Measurements from ENCODE around the gene DMAC2L.
A peak's percentile ranks its signal among the peaks of the same experiment; 100 is the strongest.
"Not testable (repeated sequence)": the region's sequence is repeated elsewhere in the genome, so short reads cannot be mapped to it uniquely, and the experiment has no call there.

DMAC2L gene

GRCh38 chr14:50363714-50364111, 51.6 kb downstream of the DMAC2L start:
- ATAC-seq (ENCODE audit: insufficient read depth, low read depth) (peak; percentile 98), DNase-seq (peak; percentile 88)
- Histone ChIP-seq H3K4me2 (ENCODE audit: insufficient read depth, low read length) (peak overlapping the region; percentile 76), H4K20me1 (ENCODE audit: insufficient read depth, low read length) (no peaks in the 10 kb centered on the region), H3K9ac (ENCODE audit: low read depth, low read length) (peak overlapping the region; percentile 60), H3K36me3 (ENCODE audit: insufficient read depth, low read length) (no peaks in the 10 kb centered on the region), H3K27ac (ENCODE audit: low read length) (peak overlapping the region; percentile 89), H3K9me3 (ENCODE audit: insufficient read depth, low read length, severe bottlenecking) (no peaks in the 10 kb centered on the region), H3K4me3 (ENCODE audit: low read depth in 1 of 2, low read length in 2 of 2) (peak overlapping the region; percentile 30 to 59), H2AFZ (ENCODE audit: low read depth, low read length) (peak overlapping the region; percentile 73), H3K27me3 (ENCODE audit: insufficient read depth, low read length, poor library complexity) (no peaks in the 10 kb centered on the region), H3K79me2 (ENCODE audit: insufficient read depth, low read length) (no peaks in the 10 kb centered on the region), H3K4me1 (ENCODE audit: insufficient read depth, low read length) (peaks cover 26% of the 10 kb centered on the region)
- TF ChIP-seq CTCF (IDR thresholded peaks at IDR 0.05; ENCODE audit: borderline replicate concordance, extremely low read depth, low read length, poor library complexity, severe bottlenecking) = no peak
- no peak for TF ChIP-seq EZH2 (IDR thresholded peaks at IDR 0.05; ENCODE audit: borderline replicate concordance, low read depth, low read length, severe bottlenecking)

GRCh38 chr14:50364792-50365191, 52.7 kb downstream of the DMAC2L start:
- no peak for DNase-seq
- no peak for ATAC-seq (ENCODE audit: insufficient read depth, low read depth)
- H3K4me1 ChIP-seq (ENCODE audit: insufficient read depth, low read length) = peaks cover 26% of the 10 kb centered on the region
- H3K4me2 ChIP-seq (ENCODE audit: insufficient read depth, low read length) = no peak overlapping the region
- H2AFZ ChIP-seq (ENCODE audit: low read depth, low read length) = no peak overlapping the region
- no peaks in the 10 kb centered on the region for H3K36me3 ChIP-seq (ENCODE audit: insufficient read depth, low read length)
- H3K9me3 ChIP-seq (ENCODE audit: insufficient read depth, low read length, severe bottlenecking) = no peaks in the 10 kb centered on the region
- no peak for TF ChIP-seq CTCF (IDR thresholded peaks at IDR 0.05; ENCODE audit: borderline replicate concordance, extremely low read depth, low read length, poor library complexity, severe bottlenecking)
- no peak for TF ChIP-seq EZH2 (IDR thresholded peaks at IDR 0.05; ENCODE audit: borderline replicate concordance, low read depth, low read length, severe bottlenecking)
- H3K4me3 ChIP-seq (ENCODE audit: low read depth in 1 of 2, low read length in 2 of 2) = no peak overlapping the region
- no peak overlapping the region for H3K9ac ChIP-seq (ENCODE audit: low read depth, low read length)
- H3K79me2 ChIP-seq (ENCODE audit: insufficient read depth, low read length) = no peaks in the 10 kb centered on the region
- no peak overlapping the region for H3K27ac ChIP-seq (ENCODE audit: low read length)
- no peaks in the 10 kb centered on the region for H3K27me3 ChIP-seq (ENCODE audit: insufficient read depth, low read length, poor library complexity)
- no peaks in the 10 kb centered on the region for H4K20me1 ChIP-seq (ENCODE audit: insufficient read depth, low read length)

GRCh38 chr14:50365572-50365971, 53.4 kb downstream of the DMAC2L start:
- not testable (repeated sequence) for DNase-seq; H3K36me3 ChIP-seq (ENCODE audit: insufficient read depth, low read length)
- peaks cover 26% of the 10 kb centered on the region for H3K4me1 ChIP-seq (ENCODE audit: insufficient read depth, low read length)

GRCh38 chr14:50366115-50366514, 54.0 kb downstream of the DMAC2L start:
- Histone ChIP-seq H3K9ac (ENCODE audit: low read depth, low read length) (no peak overlapping the region), H3K36me3 (ENCODE audit: insufficient read depth, low read length) (no peaks in the 10 kb centered on the region), H3K9me3 (ENCODE audit: insufficient read depth, low read length, severe bottlenecking) (no peaks in the 10 kb centered on the region), H3K27ac (ENCODE audit: low read length) (no peak overlapping the region), H3K79me2 (ENCODE audit: insufficient read depth, low read length) (no peaks in the 10 kb centered on the region), H3K27me3 (ENCODE audit: insufficient read depth, low read length, poor library complexity) (no peaks in the 10 kb centered on the region), H3K4me3 (ENCODE audit: low read depth in 1 of 2, low read length in 2 of 2) (no peak overlapping the region), H4K20me1 (ENCODE audit: insufficient read depth, low read length) (no peaks in the 10 kb centered on the region), H3K4me2 (ENCODE audit: insufficient read depth, low read length) (no peak overlapping the region), H3K4me1 (ENCODE audit: insufficient read depth, low read length) (peaks cover 26% of the 10 kb centered on the region), H2AFZ (ENCODE audit: low read depth, low read length) (no peak overlapping the region)
- TF ChIP-seq EZH2 (IDR thresholded peaks at IDR 0.05; ENCODE audit: borderline replicate concordance, low read depth, low read length, severe bottlenecking) (no peak), CTCF (IDR thresholded peaks at IDR 0.05; ENCODE audit: borderline replicate concordance, extremely low read depth, low read length, poor library complexity, severe bottlenecking) (no peak)
- no peak for ATAC-seq (ENCODE audit: insufficient read depth, low read depth)
- DNase-seq = no peak

More at GRCh38 chr14:50365572-50365971, 53.4 kb downstream of the DMAC2L start:
- H4K20me1 ChIP-seq (ENCODE audit: insufficient read depth, low read length); H3K27me3 ChIP-seq (ENCODE audit: insufficient read depth, low read length, poor library complexity); H3K27ac ChIP-seq (ENCODE audit: low read length); ATAC-seq (ENCODE audit: insufficient read depth, low read depth); H3K4me3 ChIP-seq (ENCODE audit: low read depth in 1 of 2, low read length in 2 of 2); H3K9ac ChIP-seq (ENCODE audit: low read depth, low read length); H3K79me2 ChIP-seq (ENCODE audit: insufficient read depth, low read length); H3K4me2 ChIP-seq (ENCODE audit: insufficient read depth, low read length); H2AFZ ChIP-seq (ENCODE audit: low read depth, low read length); H3K9me3 ChIP-seq (ENCODE audit: insufficient read depth, low read length, severe bottlenecking): not testable (repeated sequence)

All from DND-41 (cell line).